ENCODE data around the gene IGDCC3.

Gene IGDCC3

DNA sequence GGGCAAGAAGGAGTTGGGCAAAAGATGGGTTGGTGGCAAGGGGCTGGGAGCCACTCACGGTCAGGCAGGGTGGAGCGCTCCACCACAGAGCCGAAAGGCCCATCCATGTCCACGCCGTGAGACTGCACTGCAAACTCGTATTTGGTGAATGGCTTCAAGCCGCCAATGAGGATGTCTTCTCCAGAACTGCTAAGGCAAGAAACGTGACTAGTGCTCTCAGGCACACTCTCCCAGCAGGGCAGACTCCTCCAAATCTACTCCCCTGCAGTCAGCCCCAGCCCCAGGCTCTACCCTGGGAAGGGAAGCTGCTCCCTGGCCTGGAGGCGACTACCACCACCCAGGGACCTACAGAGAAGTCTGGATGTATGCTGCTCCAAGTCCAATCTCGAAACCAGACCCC lies 11.4 kb upstream of the IGDCC3 start:
- in situ Hi-C loops (cut with MboI; ENCODE audit: low sequenced_read_pairs, unreplicated experiment) = no loop called here
- TF ChIP-seq, protein P1, sequence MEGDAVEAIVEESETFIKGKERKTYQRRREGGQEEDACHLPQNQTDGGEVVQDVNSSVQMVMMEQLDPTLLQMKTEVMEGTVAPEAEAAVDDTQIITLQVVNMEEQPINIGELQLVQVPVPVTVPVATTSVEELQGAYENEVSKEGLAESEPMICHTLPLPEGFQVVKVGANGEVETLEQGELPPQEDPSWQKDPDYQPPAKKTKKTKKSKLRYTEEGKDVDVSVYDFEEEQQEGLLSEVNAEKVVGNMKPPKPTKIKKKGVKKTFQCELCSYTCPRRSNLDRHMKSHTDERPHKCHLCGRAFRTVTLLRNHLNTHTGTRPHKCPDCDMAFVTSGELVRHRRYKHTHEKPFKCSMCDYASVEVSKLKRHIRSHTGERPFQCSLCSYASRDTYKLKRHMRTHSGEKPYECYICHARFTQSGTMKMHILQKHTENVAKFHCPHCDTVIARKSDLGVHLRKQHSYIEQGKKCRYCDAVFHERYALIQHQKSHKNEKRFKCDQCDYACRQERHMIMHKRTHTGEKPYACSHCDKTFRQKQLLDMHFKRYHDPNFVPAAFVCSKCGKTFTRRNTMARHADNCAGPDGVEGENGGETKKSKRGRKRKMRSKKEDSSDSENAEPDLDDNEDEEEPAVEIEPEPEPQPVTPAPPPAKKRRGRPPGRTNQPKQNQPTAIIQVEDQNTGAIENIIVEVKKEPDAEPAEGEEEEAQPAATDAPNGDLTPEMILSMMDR (IDR thresholded peaks at IDR 0.05; ENCODE audit: borderline replicate concordance, control extremely low read depth, extremely low read depth, insufficient read depth, missing control alignments) = no peak
- no peak for DNase-seq (ENCODE audit: low spot score)

- TF ChIP-seq, protein P1 (IDR thresholded peaks at IDR 0.05; ENCODE audit: borderline replicate concordance, control extremely low read depth, extremely low read depth, insufficient read depth, missing control alignments) = no peak
- in situ Hi-C loops (cut with MboI; ENCODE audit: low sequenced_read_pairs, unreplicated experiment) = no loop called here
- DNase-seq (ENCODE audit: low spot score) = no peak
These were observed 10.7 kb upstream of the IGDCC3 start for GRCh38 chr15:65388306-65389080.

DNA sequence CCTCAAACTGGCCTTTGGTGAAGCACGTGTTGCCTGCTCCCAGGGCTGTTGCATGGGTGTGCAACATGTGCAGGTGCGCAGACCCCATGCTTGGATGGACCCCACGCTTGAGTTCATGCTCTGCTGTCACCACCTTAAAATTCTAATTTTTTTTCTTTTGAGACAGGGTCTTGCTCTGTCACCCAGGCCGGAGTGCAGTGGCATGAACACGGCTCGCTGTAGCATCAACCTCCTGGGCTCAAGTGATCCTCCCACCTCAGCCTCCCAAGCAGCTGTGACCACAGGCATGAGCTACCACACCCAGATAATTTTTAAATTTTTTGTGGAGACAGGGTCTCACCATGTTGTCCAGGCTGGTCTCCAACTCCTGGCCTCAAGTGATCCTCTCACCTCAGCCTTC lies 9.1 kb upstream of the IGDCC3 start:
- TF ChIP-seq, protein P1 (IDR thresholded peaks at IDR 0.05; ENCODE audit: borderline replicate concordance, control extremely low read depth, extremely low read depth, insufficient read depth, missing control alignments) = no peak
- in situ Hi-C loops (cut with MboI; ENCODE audit: low sequenced_read_pairs, unreplicated experiment) = no loop called here
- DNase-seq (ENCODE audit: low spot score) = no peak

DNA sequence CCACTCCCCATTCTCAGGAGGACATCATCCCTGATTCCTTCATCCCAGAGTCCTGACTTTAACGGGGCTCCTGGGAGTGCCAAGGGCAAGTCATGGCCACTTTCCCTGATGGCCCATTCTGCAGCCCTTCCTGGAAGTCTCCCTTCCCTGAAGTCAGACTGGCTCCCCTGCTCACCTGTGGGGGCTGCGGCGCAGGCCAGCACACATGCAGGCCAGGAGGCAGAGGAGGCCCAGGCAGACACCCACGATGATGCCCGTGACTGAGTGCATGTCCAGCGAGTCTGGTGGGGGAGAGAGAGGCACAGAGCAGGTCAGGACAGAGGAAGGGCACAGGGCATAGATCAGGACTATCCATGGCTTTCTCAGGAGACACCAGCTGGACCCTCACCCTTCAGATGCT lies 8.6 kb upstream of the IGDCC3 start:
- no peak for DNase-seq (ENCODE audit: low spot score)
- TF ChIP-seq, protein P1 (IDR thresholded peaks at IDR 0.05; ENCODE audit: borderline replicate concordance, control extremely low read depth, extremely low read depth, insufficient read depth, missing control alignments) = no peak
- in situ Hi-C loops (cut with MboI; ENCODE audit: low sequenced_read_pairs, unreplicated experiment) = no loop called here

DNA sequence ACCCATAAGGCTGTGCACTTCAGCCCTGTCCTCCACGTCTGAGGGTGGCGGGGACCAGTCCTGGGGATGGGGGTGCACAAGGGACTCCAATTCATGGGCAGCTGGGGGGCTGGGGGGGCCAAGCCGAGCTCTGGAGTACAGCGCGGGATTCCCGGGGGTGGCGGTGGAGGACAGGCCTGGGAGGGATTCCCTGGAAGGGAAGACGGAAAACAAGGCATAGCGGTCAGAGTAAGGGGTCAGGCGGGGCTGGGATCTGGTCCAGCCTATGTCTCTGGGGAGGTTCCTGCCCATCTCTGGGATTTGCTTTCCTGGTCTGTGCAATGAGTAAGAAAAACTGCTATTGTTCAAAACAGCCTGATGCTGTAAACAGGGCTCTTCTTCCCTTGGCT lies 8.1 kb upstream of the IGDCC3 start:
- no peak for DNase-seq (ENCODE audit: low spot score)
- TF ChIP-seq, protein P1 (IDR thresholded peaks at IDR 0.05; ENCODE audit: borderline replicate concordance, control extremely low read depth, extremely low read depth, insufficient read depth, missing control alignments) = no peak
- in situ Hi-C loops (cut with MboI; ENCODE audit: low sequenced_read_pairs, unreplicated experiment) = no loop called here

GRCh38 chr15:65384895-65385869 lies 7.4 kb upstream of the IGDCC3 start:
- TF ChIP-seq, protein P1 (IDR thresholded peaks at IDR 0.05; ENCODE audit: borderline replicate concordance, control extremely low read depth, extremely low read depth, insufficient read depth, missing control alignments) = peak; percentile 92
- peak; percentile 97 for DNase-seq (ENCODE audit: low spot score)
- in situ Hi-C loops (cut with MboI; ENCODE audit: low sequenced_read_pairs, unreplicated experiment) = no loop called here
